Thymus (tissue), 11 donors: ENCODE measurements around the gene SLC34A3. TPM values are rescaled to one million over a fixed set of nuclear protein-coding genes. Genes with fewer than 3 reads are reported as not detected.

Experiments
- DNase-seq, 9 donors: peaks; one replicate each; pipeline ENCODE4 v3.0.0-alpha.2; 2013; ENCODE audit warnings: low spot score in 9 of 9, low read depth in 6 of 9, missing footprints in 1 of 9
- H3K27ac ChIP-seq, 2 donors: one replicate each; pipeline ENCODE4 v1.5.1; 2013; ENCODE audit warnings: control low read depth in 1 of 2, low read depth in 1 of 2, low read length in 1 of 2, mild to moderate bottlenecking in 1 of 2, moderate library complexity in 1 of 2
- H3K27me3 ChIP-seq, 2 donors: one replicate each; pipeline ENCODE4 v1.5.1; 2013; ENCODE audit warnings: low read length in 1 of 2; ENCODE audit not compliant: control insufficient read depth in 2 of 2, insufficient read depth in 1 of 2
- H3K36me3 ChIP-seq, 2 donors: one replicate each; pipeline ENCODE4 v1.5.1; 2013; ENCODE audit warnings: low read length in 1 of 2, mild to moderate bottlenecking in 1 of 2, moderate library complexity in 1 of 2; ENCODE audit not compliant: control insufficient read depth in 2 of 2, insufficient read depth in 2 of 2
- H3K4me1 ChIP-seq, 2 donors: one replicate each; pipeline ENCODE4 v1.5.1; 2013; ENCODE audit warnings: low read length in 2 of 2; ENCODE audit not compliant: control insufficient read depth in 2 of 2, insufficient read depth in 2 of 2
- H3K4me3 ChIP-seq, 2 donors: one replicate each; pipeline ENCODE4 v1.5.1; 2013; ENCODE audit warnings: low read length in 2 of 2, control low read depth in 1 of 2, mild to moderate bottlenecking in 1 of 2
- H3K9me3 ChIP-seq, 2 donors: one replicate each; pipeline ENCODE4 v1.5.1; 2013; ENCODE audit warnings: low read length in 1 of 2, mild to moderate bottlenecking in 1 of 2; ENCODE audit not compliant: control insufficient read depth in 2 of 2, insufficient read depth in 1 of 2
- WGBS: extraction: QIAGEN DNeasy Blood & Tissue Kit; methylation state at CpG from one replicate; pipeline ENCODE4 v1.1.7; 2013; 5-methylcytosine and 5-hydroxymethylcytosine counted together
- polyA plus RNA-seq: library from polyadenylated mRNA; stranded (reverse); fragments of 200-250 nt; gene quantifications from one replicate; pipeline ENCODE4 v1.2.3, GENCODE V29; 2013
- total RNA-seq: library from RNA; stranded (reverse); fragments of 120-200 nt; gene quantifications from one replicate; pipeline ENCODE4 v1.2.4, GENCODE V29; 2013
- donor health status: healthy.

The SLC34A3 gene
- total and polyA plus RNA-seq, 2 donors, result 0.14 TPM; not detected in 1

DNA sequence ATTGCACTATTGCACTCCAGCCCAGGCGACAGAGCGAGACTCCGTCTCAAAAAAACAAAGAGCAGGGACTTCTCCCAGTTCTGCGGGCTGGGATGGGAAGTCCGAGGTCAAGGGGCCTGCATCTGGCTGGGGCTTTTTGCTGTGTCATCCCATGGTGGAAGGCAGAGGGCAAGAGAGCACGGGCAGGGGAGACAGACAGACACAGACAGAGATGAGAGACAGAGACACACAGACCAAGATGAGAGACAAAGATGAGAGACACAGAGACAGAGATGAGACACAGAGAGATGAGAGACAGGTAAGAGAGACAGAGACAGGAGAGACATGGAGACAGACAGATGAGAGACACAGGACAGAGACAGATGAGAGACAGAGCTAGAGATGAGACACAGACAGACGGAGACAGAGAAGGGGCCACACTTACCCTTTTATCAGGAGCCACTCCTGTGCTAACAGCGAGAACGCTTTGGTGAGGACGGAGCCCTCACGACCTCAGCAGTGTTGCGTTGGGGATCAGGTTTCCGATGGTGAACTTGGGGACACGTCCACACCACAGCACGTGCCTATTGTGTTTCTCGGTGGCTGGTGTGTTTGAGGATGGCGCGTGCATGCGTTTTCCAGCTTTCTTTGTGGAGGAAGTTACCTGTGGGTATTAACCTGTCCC is 38.0 kb downstream of the SLC34A3 start:
- H3K27me3 ChIP-seq, result peaks cover 15 to 42% of the 10 kb centered on the region in 2 donors
- peaks cover 17 to 22% of the 10 kb centered on the region in 2 donors for H3K4me1 ChIP-seq
- no peaks in the 10 kb centered on the region for H3K9me3 ChIP-seq
- WGBS, result 88% methylated on average over 19 of the region's 19 CpGs
- H3K36me3 ChIP-seq, result peaks cover 53 to 79% of the 10 kb centered on the region in 2 donors
- H3K4me3 ChIP-seq, result no peak overlapping the region
- no peak for DNase-seq
- no peak overlapping the region for H3K27ac ChIP-seq

DNA sequence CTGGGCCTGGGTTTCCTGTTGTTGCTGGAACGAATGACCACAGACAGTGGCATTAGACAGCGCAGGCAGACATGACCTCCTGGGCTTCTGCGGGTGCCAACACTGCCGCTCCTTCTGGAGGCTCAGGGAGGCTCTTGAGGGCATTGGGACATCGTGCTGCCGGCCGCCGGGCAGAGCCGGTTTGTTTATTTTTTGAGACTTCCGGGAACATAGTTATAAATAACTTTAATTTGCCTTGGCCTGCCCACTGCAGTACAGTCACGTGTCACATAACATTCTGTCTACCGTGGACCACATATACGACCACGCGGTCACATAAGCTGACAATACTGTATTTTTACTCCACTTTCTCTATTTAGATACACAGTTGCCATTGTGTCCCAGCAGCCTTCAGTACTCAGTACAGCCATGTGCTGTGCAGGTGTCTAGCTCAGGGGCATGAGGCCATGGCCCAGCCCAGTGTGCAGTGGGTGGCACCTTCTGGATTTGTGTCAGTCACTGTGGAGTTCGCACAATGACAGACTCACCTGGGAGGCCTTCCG is 38.6 kb downstream of the SLC34A3 start:
- 95% methylated on average over 17 of the region's 17 CpGs for WGBS
- Histone ChIP-seq H3K27me3 (peaks cover 15 to 48% of the 10 kb centered on the region in 2 donors), H3K9me3 (no peaks in the 10 kb centered on the region), H3K36me3 (peaks cover 50 to 77% of the 10 kb centered on the region in 2 donors), H3K4me3 (no peak overlapping the region), H3K27ac (no peak overlapping the region), H3K4me1 (peaks cover 17 to 28% of the 10 kb centered on the region in 2 donors)
- no peak for DNase-seq

DNA sequence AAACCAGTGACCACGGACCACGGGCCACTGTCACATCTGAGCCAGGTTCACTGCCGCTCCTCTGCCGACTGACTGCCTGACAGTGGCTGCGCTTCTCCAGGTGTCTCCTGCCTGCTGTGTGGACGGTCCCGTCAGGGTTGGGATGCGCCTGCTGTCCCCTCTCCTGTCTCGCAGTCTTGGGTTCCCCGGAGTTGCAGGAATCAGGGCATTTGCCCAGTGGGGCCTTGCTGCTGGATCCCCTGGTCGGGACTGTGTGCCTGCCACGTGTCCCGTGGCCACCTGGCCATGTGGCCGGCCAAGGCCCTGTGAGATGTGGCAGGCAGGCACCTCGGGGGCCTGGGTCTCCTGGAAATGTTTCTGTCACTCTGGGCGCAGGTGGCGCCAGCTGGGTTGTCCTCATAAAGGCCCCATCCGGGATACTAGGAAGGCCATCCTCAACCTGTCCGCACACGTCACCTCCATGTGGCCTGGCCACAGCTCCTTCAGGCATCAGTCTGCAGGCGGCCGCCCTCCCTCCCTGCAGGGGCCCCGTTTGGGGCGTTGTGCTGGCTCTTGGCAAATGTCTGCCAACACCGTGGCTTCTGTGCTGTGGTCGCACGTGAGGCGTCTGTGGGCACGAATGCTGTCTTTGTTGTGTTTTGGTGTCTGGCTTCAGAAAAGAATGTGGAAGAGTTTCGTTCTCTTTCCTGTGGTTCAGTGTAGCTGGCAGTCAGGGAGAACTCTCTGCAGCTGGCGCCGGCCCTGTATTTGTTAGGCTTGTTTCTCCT is 40.4 kb downstream of the SLC34A3 start:
- Histone ChIP-seq H3K4me3 (no peak overlapping the region), H3K27me3 (peaks cover 20 to 60% of the 10 kb centered on the region in 2 donors), H3K9me3 (no peaks in the 10 kb centered on the region), H3K4me1 (peaks cover 17 to 28% of the 10 kb centered on the region in 2 donors), H3K36me3 (peaks cover 41 to 62% of the 10 kb centered on the region in 2 donors), H3K27ac (peak overlapping the region in 1 of 2 donors; percentile 25)
- peak in 7 of 9 donors; percentile 37 to 90 (median 73) for DNase-seq
- WGBS, result 44% methylated on average over 32 of the region's 32 CpGs

DNA sequence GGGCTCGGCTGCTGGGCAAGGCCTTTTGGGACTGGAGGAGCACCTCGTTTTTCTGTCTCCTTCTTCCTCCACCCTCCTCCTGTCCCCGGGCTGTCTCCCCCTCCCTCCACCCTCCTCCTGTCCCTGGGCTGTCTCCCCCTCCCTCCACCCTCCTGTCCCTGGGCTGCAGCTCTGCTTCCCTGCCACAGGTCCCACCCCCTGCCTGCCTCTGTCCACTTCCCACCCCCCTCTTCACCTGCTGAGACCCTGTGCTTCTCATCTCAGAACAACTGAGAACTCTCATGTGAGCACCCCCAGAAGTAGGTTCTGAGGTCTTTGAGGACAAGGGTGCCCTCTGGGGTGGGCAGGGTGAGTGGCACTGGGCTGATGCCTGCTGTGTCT is 41.0 kb downstream of the SLC34A3 start:
- Histone ChIP-seq H3K36me3 (peaks cover 35 to 57% of the 10 kb centered on the region in 2 donors), H3K27ac (peak overlapping the region in 1 of 2 donors; percentile 25), H3K4me1 (peaks cover 17 to 32% of the 10 kb centered on the region in 2 donors), H3K9me3 (no peaks in the 10 kb centered on the region), H3K27me3 (peaks cover 26 to 65% of the 10 kb centered on the region in 2 donors), H3K4me3 (no peak overlapping the region)
- 4% methylated on average over 3 of the region's 3 CpGs for WGBS
- no peak for DNase-seq

- no peak for DNase-seq
- H3K4me1 ChIP-seq, result peaks cover 17 to 40% of the 10 kb centered on the region in 2 donors
- H3K36me3 ChIP-seq, result peaks cover 30 to 50% of the 10 kb centered on the region in 2 donors
- peaks cover 32 to 71% of the 10 kb centered on the region in 2 donors for H3K27me3 ChIP-seq
- 93% methylated on average over 39 of the region's 39 CpGs for WGBS
- H3K4me3 ChIP-seq, result no peak overlapping the region
- H3K27ac ChIP-seq, result no peak overlapping the region
- peaks cover 0 to 6% of the 10 kb centered on the region in 2 donors for H3K9me3 ChIP-seq
Measured at GRCh38 chr9:137272241-137273094, 41.8 kb downstream of the SLC34A3 start.

DNA sequence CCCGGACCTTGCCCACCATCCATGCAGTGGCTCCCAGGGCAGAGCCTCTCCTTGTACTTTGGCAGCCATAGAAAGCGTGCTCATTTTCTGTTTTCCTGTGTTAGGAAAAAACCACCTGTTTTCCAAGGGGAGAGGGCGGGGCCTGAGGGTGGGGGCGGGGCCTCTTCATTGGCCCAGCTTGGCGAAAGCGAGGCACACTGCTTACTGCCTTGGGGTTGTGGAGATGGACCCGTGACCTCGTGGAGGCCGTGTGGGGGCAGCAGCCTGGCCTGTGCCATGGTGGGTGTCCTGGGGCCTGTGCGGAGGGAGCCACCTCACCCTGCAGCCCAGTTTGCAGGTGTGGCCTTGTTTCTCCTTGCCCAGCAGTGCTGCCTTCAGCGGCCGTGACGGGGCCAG is 42.4 kb downstream of the SLC34A3 start:
- DNase-seq, result no peak
- WGBS, result 98% methylated on average over 13 of the region's 13 CpGs
- Histone ChIP-seq H3K4me3 (no peak overlapping the region), H3K36me3 (peaks cover 30 to 45% of the 10 kb centered on the region in 2 donors), H3K9me3 (peaks cover 0 to 6% of the 10 kb centered on the region in 2 donors), H3K27ac (no peak overlapping the region), H3K27me3 (peaks cover 37 to 74% of the 10 kb centered on the region in 2 donors), H3K4me1 (peaks cover 17 to 46% of the 10 kb centered on the region in 2 donors)

DNA sequence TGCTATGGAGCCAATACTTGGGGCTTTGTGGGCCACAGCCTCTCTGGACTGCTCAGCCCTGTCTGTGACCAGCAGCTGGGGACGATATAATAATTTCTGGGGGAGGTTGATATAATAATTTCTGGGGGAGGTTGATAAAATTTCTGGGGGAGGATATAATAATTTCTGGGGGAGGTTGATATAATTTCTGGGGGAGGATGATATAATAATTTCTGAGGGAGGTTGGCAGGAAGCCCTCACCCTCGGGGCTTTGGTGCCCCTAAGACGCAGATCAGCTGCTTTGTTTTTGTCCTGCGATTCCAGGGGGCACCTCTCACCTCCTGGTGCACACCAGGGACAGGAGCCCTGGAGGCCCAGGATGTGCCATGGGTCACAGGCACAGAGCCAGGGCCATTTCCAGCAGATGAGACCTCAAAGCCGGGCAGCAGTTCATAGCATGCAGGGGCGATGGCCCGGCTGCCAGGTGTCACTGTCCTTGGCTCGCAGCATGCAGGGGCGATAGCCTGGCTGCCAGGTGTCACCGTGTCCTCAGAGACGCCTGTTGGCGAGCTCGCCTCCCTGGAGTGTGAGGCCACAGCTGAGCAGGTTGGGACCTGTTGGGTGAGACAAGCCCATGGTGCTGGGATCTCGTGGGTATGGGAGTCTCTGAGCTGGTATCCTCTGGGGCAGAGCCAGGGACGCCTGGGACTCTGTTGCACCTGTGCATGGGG is 43.1 kb downstream of the SLC34A3 start:
- no peak overlapping the region for H3K4me3 ChIP-seq
- peaks cover 43 to 77% of the 10 kb centered on the region in 2 donors for H3K27me3 ChIP-seq
- H3K27ac ChIP-seq, result no peak overlapping the region
- H3K9me3 ChIP-seq, result peaks cover 3 to 7% of the 10 kb centered on the region in 2 donors
- H3K36me3 ChIP-seq, result peaks cover 26 to 38% of the 10 kb centered on the region in 2 donors
- no peak for DNase-seq
- 88% methylated on average over 15 of the region's 15 CpGs for WGBS
- H3K4me1 ChIP-seq, result peaks cover 17 to 46% of the 10 kb centered on the region in 2 donors

DNA sequence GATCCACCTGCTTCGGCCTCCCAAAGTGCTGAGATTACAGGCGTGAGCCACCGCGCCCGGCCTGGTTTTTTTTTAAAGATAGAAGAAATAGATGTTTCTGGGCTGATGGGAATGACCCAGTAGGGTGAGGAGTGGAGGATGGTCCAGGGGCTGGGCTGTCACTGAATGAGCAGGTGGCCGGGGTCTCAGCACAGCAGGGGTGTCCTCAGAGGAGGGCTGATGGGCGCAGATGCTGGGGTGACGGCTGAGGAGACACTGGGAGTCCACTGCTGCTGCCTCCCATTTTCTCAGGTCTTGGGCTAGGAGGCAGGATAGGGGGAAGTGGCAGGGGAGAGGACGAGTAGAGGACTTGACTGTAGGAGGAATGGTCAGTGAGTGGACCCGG is 44.5 kb downstream of the SLC34A3 start:
- WGBS, result 93% methylated on average over 10 of the region's 10 CpGs
- DNase-seq, result no peak
- Histone ChIP-seq H3K9me3 (peaks cover 7 to 11% of the 10 kb centered on the region in 2 donors), H3K4me3 (no peak overlapping the region), H3K4me1 (peaks cover 17 to 46% of the 10 kb centered on the region in 2 donors), H3K27me3 (peaks cover 42 to 81% of the 10 kb centered on the region in 2 donors), H3K27ac (no peak overlapping the region), H3K36me3 (peaks cover 21 to 25% of the 10 kb centered on the region in 2 donors)
